HepG2 (cell line): ENCODE data around the gene RIMBP2. TPM values are rescaled to one million over a fixed set of nuclear protein-coding genes. Genes with fewer than 3 reads are reported as not detected.

ENCODE experiments used
- ATF7 ChIP-seq, 2 experiments: fragments of 450-650 bp in 1 of 2; sonication (generic) in 1 of 2; formaldehyde crosslinking in 1 of 2; IDR thresholded peaks; 2 replicates each; pipeline versions ENCODE4 v1.4.0 to v1.6.1; 2016 to 2020; ENCODE audit warnings: antibody characterized with exemption in 1 of 2, mild to moderate bottlenecking in 1 of 2, missing genetic modification reagents in 1 of 2
- CREB1 ChIP-seq, 2 experiments: fragments of 450-650 bp in 1 of 2; IDR thresholded peaks; 2 replicates each; pipeline ENCODE4 v1.6.1; 2016 to 2017; ENCODE audit warnings: control low read depth in 1 of 2, mild to moderate bottlenecking in 1 of 2, missing compliant biosample characterization in 1 of 2, missing genetic modification characterization in 1 of 2
- E2F5 ChIP-seq: sonication (generic); formaldehyde crosslinking; conservative IDR thresholded peaks from 2 replicates; pipeline ENCODE4 v1.4.0; 2020; ENCODE audit warnings: missing genetic modification reagents
- EP300 ChIP-seq, 3 experiments: sonication (generic) in 1 of 3; formaldehyde crosslinking in 1 of 3; IDR thresholded peaks; 2 replicates each; pipeline versions ENCODE4 v1.5.1 to v1.6.1; 2011 to 2020; ENCODE audit warnings: low read depth in 2 of 3, low read length in 2 of 3, borderline replicate concordance in 1 of 3, improper control_type of control experiment in 1 of 3, mild to moderate bottlenecking in 1 of 3, missing genetic modification reagents in 1 of 3, moderate library complexity in 1 of 3
- HNRNPL ChIP-seq: fragments of 200-400 bp; formaldehyde crosslinking; IDR thresholded peaks from 2 replicates; pipeline ENCODE4 v1.6.1; 2017; ENCODE audit warnings: mild to moderate bottlenecking, low read depth, low read length
- LCORL ChIP-seq, 2 experiments: fragments of 450-650 bp in 1 of 2; sonication (generic) in 1 of 2; formaldehyde crosslinking in 1 of 2; IDR thresholded peaks; 2 replicates each; pipeline versions ENCODE4 v1.5.0 to v1.6.1; 2017 to 2020; ENCODE audit warnings: antibody characterized with exemption in 1 of 2, missing genetic modification reagents in 1 of 2
- MED13 ChIP-seq: sonication (generic); formaldehyde crosslinking; IDR thresholded peaks from 2 replicates; pipeline ENCODE4 v1.5.0; 2020; ENCODE audit warnings: missing genetic modification reagents
- MEF2D ChIP-seq: sonication (generic); formaldehyde crosslinking; IDR thresholded peaks from 2 replicates; pipeline ENCODE4 v1.5.1; 2020; ENCODE audit warnings: mild to moderate bottlenecking, missing genetic modification reagents
- PHF8 ChIP-seq: sonication (generic); formaldehyde crosslinking; IDR thresholded peaks from 2 replicates; pipeline ENCODE4 v1.5.0; 2020; ENCODE audit warnings: missing genetic modification reagents
- ZC3H13 ChIP-seq: sonication (generic); formaldehyde crosslinking; IDR thresholded peaks from 2 replicates; pipeline ENCODE4 v1.8.1; 2023; ENCODE audit warnings: mild to moderate bottlenecking, missing genetic modification reagents, moderate library complexity
- ZFP36L2 ChIP-seq: sonication (generic); formaldehyde crosslinking; IDR thresholded peaks from 2 replicates; pipeline ENCODE4 v1.4.0; 2020; ENCODE audit warnings: missing genetic modification reagents
- ZFX ChIP-seq: sonication (generic); formaldehyde crosslinking; IDR thresholded peaks from 2 replicates; pipeline ENCODE4 v1.4.0; 2020; ENCODE audit warnings: mild to moderate bottlenecking, low read depth, missing genetic modification reagents, moderate library complexity
- ZNF121 ChIP-seq: sonication (generic); formaldehyde crosslinking; IDR thresholded peaks from 2 replicates; pipeline ENCODE4 v1.5.0; 2020; ENCODE audit warnings: mild to moderate bottlenecking, missing genetic modification reagents
- ZNF615 ChIP-seq: sonication (generic); formaldehyde crosslinking; IDR thresholded peaks from 2 replicates; pipeline ENCODE4 v1.5.0; 2020; ENCODE audit warnings: mild to moderate bottlenecking, missing genetic modification reagents, borderline replicate concordance
- polyA plus RNA-seq, 8 experiments: library from polyadenylated mRNA; depleted of rRNA in 3 of 8; stranded (reverse) in 7 of 8; unstranded in 1 of 8; fragments of >200 nt; fragmentation: Illumina TruSeq in 4 of 8; extraction: Trizol in 4 of 8; gene quantifications; 2 replicates each; pipeline versions ENCODE4 v1.2.1 to v1.2.3, GENCODE V29; 2011 to 2016; ENCODE audit warnings: low read depth in 4 of 8, missing spikeins in 1 of 8, mixed read lengths in 1 of 8; ENCODE audit not compliant: insufficient read depth in 1 of 8
- total RNA-seq, 5 experiments: library from RNA; depleted of rRNA; stranded (reverse); fragments of >200 nt; fragmentation: Illumina TruSeq; extraction: Trizol; gene quantifications; 2 replicates each; pipeline ENCODE4 v1.2.3, GENCODE V29; 2016; ENCODE audit warnings: low read depth in 1 of 5
- TF ChIP-seq, protein P1 (sequence below): sonication (generic); formaldehyde crosslinking; IDR thresholded peaks from 2 replicates; pipeline ENCODE4 v1.8.1; 2023; ENCODE audit warnings: mild to moderate bottlenecking, inconsistent platforms, moderate library complexity, missing genetic modification reagents, borderline replicate concordance
- TF ChIP-seq, protein P2 (sequence below): sonication (generic); formaldehyde crosslinking; IDR thresholded peaks from 2 replicates; pipeline ENCODE4 v1.4.0; 2020; ENCODE audit warnings: mild to moderate bottlenecking, missing genetic modification reagents, borderline replicate concordance

The RIMBP2 gene
- total and polyA plus RNA-seq, 2 of the 13 experiments (the other 11 are each of a cell fraction or from before 2014, with no cell fraction given) = 0.03 TPM; not detected in 1

DNA sequence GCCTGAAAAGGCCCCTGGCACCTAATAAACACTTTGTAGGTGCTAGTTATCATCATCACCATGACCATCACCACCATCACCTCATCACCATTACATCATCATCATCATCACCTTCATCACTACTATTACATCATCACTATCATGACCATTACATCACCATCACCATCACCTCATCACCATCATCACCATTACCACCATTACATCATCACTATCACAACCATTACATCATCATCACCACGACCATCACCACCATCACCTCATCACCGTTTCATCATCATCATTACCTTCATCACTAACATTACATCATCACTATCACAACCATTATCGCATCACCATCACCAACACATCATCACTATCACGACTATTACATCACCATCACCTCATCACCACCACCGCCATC, 132.8 kb downstream of the RIMBP2 start (continued):
- no peak for TF ChIP-seq EP300 (IDR thresholded peaks at IDR 0.05; ENCODE audit: low read depth in 2 of 2, low read length in 2 of 2)
- no peak for TF ChIP-seq EP300 (CRISPR knock-in tag; IDR thresholded peaks at IDR 0.05; ENCODE audit: borderline replicate concordance)
- no peak for TF ChIP-seq ZFX (CRISPR knock-in tag)
- TF ChIP-seq ZNF121 = no peak
- TF ChIP-seq MEF2D (CRISPR knock-in tag) = no peak
- TF ChIP-seq, protein P1, sequence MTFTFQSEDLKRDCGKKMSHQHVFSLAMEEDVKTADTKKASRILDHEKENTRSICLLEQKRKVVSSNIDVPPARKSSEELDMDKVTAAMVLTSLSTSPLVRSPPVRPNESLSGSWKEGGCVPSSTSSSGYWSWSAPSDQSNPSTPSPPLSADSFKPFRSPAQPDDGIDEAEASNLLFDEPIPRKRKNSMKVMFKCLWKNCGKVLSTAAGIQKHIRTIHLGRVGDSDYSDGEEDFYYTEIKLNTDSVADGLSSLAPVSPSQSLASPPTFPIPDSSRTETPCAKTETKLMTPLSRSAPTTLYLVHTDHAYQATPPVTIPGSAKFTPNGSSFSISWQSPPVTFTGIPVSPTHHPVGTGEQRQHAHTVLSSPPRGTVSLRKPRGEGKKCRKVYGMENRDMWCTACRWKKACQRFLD (CRISPR knock-in tag) = no peak
- TF ChIP-seq PHF8 = no peak
- TF ChIP-seq, protein P2, sequence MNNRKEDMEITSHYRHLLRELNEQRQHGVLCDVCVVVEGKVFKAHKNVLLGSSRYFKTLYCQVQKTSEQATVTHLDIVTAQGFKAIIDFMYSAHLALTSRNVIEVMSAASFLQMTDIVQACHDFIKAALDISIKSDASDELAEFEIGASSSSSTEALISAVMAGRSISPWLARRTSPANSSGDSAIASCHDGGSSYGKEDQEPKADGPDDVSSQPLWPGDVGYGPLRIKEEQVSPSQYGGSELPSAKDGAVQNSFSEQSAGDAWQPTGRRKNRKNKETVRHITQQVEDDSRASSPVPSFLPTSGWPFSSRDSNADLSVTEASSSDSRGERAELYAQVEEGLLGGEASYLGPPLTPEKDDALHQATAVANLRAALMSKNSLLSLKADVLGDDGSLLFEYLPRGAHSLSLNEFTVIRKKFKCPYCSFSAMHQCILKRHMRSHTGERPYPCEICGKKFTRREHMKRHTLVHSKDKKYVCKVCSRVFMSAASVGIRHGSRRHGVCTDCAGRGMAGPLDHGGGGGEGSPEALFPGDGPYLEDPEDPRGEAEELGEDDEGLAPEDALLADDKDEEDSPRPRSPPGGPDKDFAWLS (CRISPR knock-in tag) = no peak
- 0 out of 2 replicates have a peak, but pooled peaks have one; percentile 5 for TF ChIP-seq LCORL (IDR thresholded peaks at IDR 0.05)
- no peak for TF ChIP-seq LCORL (CRISPR knock-in tag; IDR thresholded peaks at IDR 0.05)
- TF ChIP-seq E2F5 (CRISPR knock-in tag) = no peak
- no peak for TF ChIP-seq MED13
- TF ChIP-seq CREB1 (IDR thresholded peaks at IDR 0.05) = peak; percentile 94
- TF ChIP-seq CREB1 (CRISPR knock-in tag; IDR thresholded peaks at IDR 0.05) = no peak
- no peak for TF ChIP-seq ZC3H13 (CRISPR knock-in tag)
- no peak for TF ChIP-seq ZFP36L2 (CRISPR knock-in tag)
- peak; percentile 100 for TF ChIP-seq ATF7 (IDR thresholded peaks at IDR 0.05)
- TF ChIP-seq ATF7 (CRISPR knock-in tag; IDR thresholded peaks at IDR 0.05) = no peak
- TF ChIP-seq HNRNPL = no peak
- TF ChIP-seq ZNF615 (CRISPR knock-in tag) = no peak
